IMR-90 (cell line): ENCODE results near the gene DGKH. TPM values are rescaled to one million over a fixed set of nuclear protein-coding genes. Genes with fewer than 3 reads are reported as not detected.

Experiments used
- ATAC-seq: fragments of 200-7000 bp; cut with Tn5 transposase; 2 replicates; pipeline ENCODE4 v1.9.1; 2020; ENCODE audit warnings: low read depth, mild to moderate bottlenecking, moderate library complexity
- BruUV-seq: library from RNA; stranded (reverse); fragments of 400-500 nt; replicated peaks from 2 replicates; lab custom pipeline; 2021; lab: Mats Ljungman, UMichigan
- CTCF ChIA-PET: fragments of 300-600 bp; formaldehyde crosslinking; extraction: SDS; loops from one replicate; lab custom pipeline; 2021; ENCODE audit warnings: antibody characterized with exemption; lab: Yijun Ruan, JAX
- POLR2A ChIA-PET: fragments of 300-600 bp; sonication (Branson Sonifier 250); formaldehyde crosslinking; loops from one replicate; lab custom pipeline; 2022; ENCODE audit warnings: antibody characterized with exemption; ENCODE audit not compliant: unreplicated experiment; lab: Charles Lee
- DNase-seq: peaks from one replicate; pipeline ENCODE4 v3.0.0; 2013
- H2AFZ ChIP-seq: replicated peaks from 2 replicates; pipeline ENCODE3; 2013; ENCODE audit warnings: low read length, mild to moderate bottlenecking; ENCODE audit not compliant: poor library complexity
- H2AK5ac ChIP-seq: 2 replicates; pipeline ENCODE4 v1.6.1; 2013; ENCODE audit warnings: low read depth, low read length, inconsistent platforms
- H2AK9ac ChIP-seq: replicated peaks from 2 replicates; pipeline ENCODE3; 2013; ENCODE audit warnings: mild to moderate bottlenecking, low read depth, low read length, moderate library complexity; ENCODE audit not compliant: poor library complexity
- H2BK120ac ChIP-seq: 2 replicates; pipeline ENCODE4 v1.6.1; 2013; ENCODE audit warnings: low read depth, low read length, inconsistent platforms
- H2BK15ac ChIP-seq: 3 replicates; pipeline ENCODE4 v1.6.1; 2013; ENCODE audit warnings: low read depth, low read length, inconsistent platforms
- H2BK20ac ChIP-seq: 2 replicates; pipeline ENCODE4 v1.6.1; 2013; ENCODE audit warnings: low read depth, mild to moderate bottlenecking, inconsistent platforms, low read length, moderate library complexity
- H2BK5ac ChIP-seq: 2 replicates; pipeline ENCODE4 v1.6.1; 2013; ENCODE audit warnings: mild to moderate bottlenecking, low read depth, low read length, inconsistent platforms; ENCODE audit not compliant: poor library complexity, severe bottlenecking
- H3K14ac ChIP-seq: replicated peaks from 2 replicates; pipeline ENCODE4 v1.6.1; 2013; ENCODE audit warnings: low read depth, low read length, inconsistent platforms
- H3K18ac ChIP-seq: 2 replicates; pipeline ENCODE4 v1.6.1; 2013; ENCODE audit warnings: low read depth, low read length, control low read depth
- H3K23ac ChIP-seq: 2 replicates; pipeline ENCODE4 v1.6.1; 2013; ENCODE audit warnings: low read depth, low read length, inconsistent platforms
- H3K27ac ChIP-seq: 2 replicates; pipeline ENCODE4 v1.5.1; 2013; ENCODE audit warnings: mild to moderate bottlenecking, control low read depth, low read length; ENCODE audit not compliant: insufficient read depth
- H3K27me3 ChIP-seq: 2 replicates; pipeline ENCODE4 v1.6.1; 2013; ENCODE audit warnings: low read length; ENCODE audit not compliant: control insufficient read depth, insufficient read depth
- H3K36me3 ChIP-seq: 2 replicates; pipeline ENCODE4 v1.6.1; 2013; ENCODE audit warnings: low read length, mixed read lengths; ENCODE audit not compliant: control insufficient read depth, insufficient read depth
- H3K4ac ChIP-seq: 2 replicates; pipeline ENCODE4 v1.6.1; 2013; ENCODE audit warnings: low read depth, low read length, inconsistent platforms
- H3K4me1 ChIP-seq: 2 replicates; pipeline ENCODE4 v1.6.1; 2013; ENCODE audit warnings: low read length, mixed read lengths; ENCODE audit not compliant: control insufficient read depth, insufficient read depth
- H3K4me2 ChIP-seq: 2 replicates; pipeline ENCODE4 v1.6.1; 2013; ENCODE audit warnings: low read depth, mild to moderate bottlenecking, control low read depth, low read length, moderate library complexity
- H3K4me3 ChIP-seq: 2 replicates; pipeline ENCODE4 v1.5.1; 2013; ENCODE audit warnings: low read depth, mild to moderate bottlenecking, control low read depth, low read length, moderate library complexity; ENCODE audit not compliant: insufficient read depth
- H3K56ac ChIP-seq: 2 replicates; pipeline ENCODE4 v1.6.1; 2013; ENCODE audit warnings: low read length, inconsistent platforms; ENCODE audit not compliant: insufficient read depth; ENCODE audit errors: extremely low read depth
- H3K79me1 ChIP-seq, 2 experiments: 2 replicates each; pipeline ENCODE4 v1.6.1; 2013; ENCODE audit warnings: low read length in 2 of 2, inconsistent platforms in 1 of 2, low read depth in 1 of 2
- H3K9ac ChIP-seq: 2 replicates; pipeline ENCODE4 v1.6.1; 2013; ENCODE audit warnings: low read depth, low read length, control low read depth
- H3K9me1 ChIP-seq: 2 replicates; pipeline ENCODE4 v1.6.1; 2013; ENCODE audit warnings: low read length, inconsistent platforms; ENCODE audit not compliant: insufficient read depth
- H3K9me3 ChIP-seq: 2 replicates; pipeline ENCODE4 v1.6.1; 2013; ENCODE audit warnings: low read length; ENCODE audit not compliant: control insufficient read depth, insufficient read depth
- H4K20me1 ChIP-seq: 2 replicates; pipeline ENCODE4 v1.6.1; 2013; ENCODE audit warnings: low read length, inconsistent platforms; ENCODE audit not compliant: insufficient read depth
- H4K5ac ChIP-seq: 2 replicates; pipeline ENCODE4 v1.6.1; 2013; ENCODE audit warnings: mild to moderate bottlenecking, low read depth, low read length, control low read depth
- H4K8ac ChIP-seq, 2 experiments: 2 replicates each; pipeline ENCODE4 v1.6.1; 2013; ENCODE audit warnings: low read depth in 2 of 2, low read length in 2 of 2, control low read depth in 1 of 2, inconsistent platforms in 1 of 2
- H4K91ac ChIP-seq: 2 replicates; pipeline ENCODE4 v1.6.1; 2013; ENCODE audit warnings: low read depth, low read length, inconsistent platforms; ENCODE audit not compliant: insufficient read depth
- MAZ ChIP-seq: IDR thresholded peaks from 2 replicates; pipeline ENCODE4 v1.6.1; 2012; ENCODE audit warnings: low read depth, mild to moderate bottlenecking, low read length, improper control_type of control experiment, moderate library complexity, borderline replicate concordance
- WGBS, 2 experiments: methylation state at CpG; one replicate each; pipeline versions ENCODE4 v1.1.5 to v1.1.7; 2013; ENCODE audit warnings: missing lambda C conversion rate in 2 of 2; ENCODE audit not compliant: insufficient read length in 1 of 2; ENCODE audit errors: extremely low coverage in 2 of 2; 5-methylcytosine and 5-hydroxymethylcytosine counted together
- dilution Hi-C: fragments of 300-500 bp; cut with HindIII; formaldehyde crosslinking; loops from one replicate; pipeline ENCODE4 v1.14.3; 2018; ENCODE audit warnings: low sequenced_read_pairs; ENCODE audit not compliant: unreplicated experiment
- in situ Hi-C: fragments of 300-500 bp; cut with MboI; formaldehyde crosslinking; loops from 3 replicates; pipeline ENCODE4 v1.14.3; 2019; ENCODE audit warnings: low sequenced_read_pairs, inconsistent platforms, mixed read lengths
- intact Hi-C: fragments of 100-400 bp; cut with micrococcal nuclease; formaldehyde crosslinking; loops from 2 replicates; pipeline ENCODE4 v1.10.0; 2022
- polyA plus RNA-seq, 3 experiments: library from polyadenylated mRNA; depleted of rRNA; stranded (reverse); fragments of >200 nt; gene quantifications; 2 replicates each; pipeline ENCODE4 v1.2.3, GENCODE V29; 2012; ENCODE audit warnings: low replicate concordance in 1 of 3
- total RNA-seq: library from RNA; depleted of rRNA; stranded (reverse); fragments of >200 nt; gene quantifications from 2 replicates; pipeline ENCODE4 v1.2.3, GENCODE V29; 2012

DGKH gene
- total and polyA plus RNA-seq, 2 of the 4 experiments (the other 2 are of a cell fraction) = 2.0 to 13.4 TPM

- ChIA-PET CTCF (interaction anchor here (0.6 to 1.5 kb wide), 2 partner anchors 432 to 1458 kb away, joined by 3 read pairs; no protein-coding TSS in a partner anchor), POLR2A (no interaction called here)
- dilution Hi-C loops (no loop called here), in situ Hi-C loops (loop anchor here (10.0 kb wide), 1 partner anchor 195 kb away; no protein-coding TSS in a partner anchor), intact Hi-C loops (no loop called here)
- Histone ChIP-seq H3K9ac (no peak overlapping the region), H4K20me1 (peaks cover 31% of the 10 kb centered on the region), H3K9me1 (peaks cover 3% of the 10 kb centered on the region; the same call in 1 of the 2 replicates), H3K4ac (no peak overlapping the region), H3K27ac (no peak overlapping the region), H3K36me3 (no peaks in the 10 kb centered on the region), H2AK9ac (no peak overlapping the region), H2BK15ac (no peak overlapping the region), H4K5ac (no peak overlapping the region), H3K9me3 (peaks cover 3% of the 10 kb centered on the region; the same call in 1 of the 2 replicates), H3K56ac (no peak overlapping the region), H3K4me1 (no peaks in the 10 kb centered on the region), H3K4me3 (no peak overlapping the region), H3K27me3 (no peaks in the 10 kb centered on the region), H3K79me1 (peaks cover 23 to 36% of the 10 kb centered on the region in 2 experiments), H2AK5ac (no peak overlapping the region), H2AFZ (no peak overlapping the region), H2BK5ac (no peak overlapping the region), H3K4me2 (no peak overlapping the region), H2BK120ac (no peak overlapping the region), H2BK20ac (no peak overlapping the region), H4K91ac (no peak overlapping the region), H4K8ac (no peak overlapping the region), H3K18ac (no peak overlapping the region), H3K23ac (no peak overlapping the region), H3K14ac (no peak overlapping the region)
- WGBS, 2 experiments = 90% methylated on average over 2 of the region's 9 CpGs; no CpG with 5 or more reads in 1 of the 2 experiments
- no peak for ATAC-seq
- BruUV-seq = no TSS peak
- DNase-seq = no peak
- TF ChIP-seq MAZ = no peak
These were observed 51.7 kb downstream of the DGKH start for GRCh38 chr13:42099962-42100675.
